Measurements from ENCODE around the gene DPEP2NB.
"Not testable (repeated sequence)": the region's sequence is repeated elsewhere in the genome, so short reads cannot be mapped to it uniquely, and the experiment has no call there.

Gene DPEP2NB

DNA sequence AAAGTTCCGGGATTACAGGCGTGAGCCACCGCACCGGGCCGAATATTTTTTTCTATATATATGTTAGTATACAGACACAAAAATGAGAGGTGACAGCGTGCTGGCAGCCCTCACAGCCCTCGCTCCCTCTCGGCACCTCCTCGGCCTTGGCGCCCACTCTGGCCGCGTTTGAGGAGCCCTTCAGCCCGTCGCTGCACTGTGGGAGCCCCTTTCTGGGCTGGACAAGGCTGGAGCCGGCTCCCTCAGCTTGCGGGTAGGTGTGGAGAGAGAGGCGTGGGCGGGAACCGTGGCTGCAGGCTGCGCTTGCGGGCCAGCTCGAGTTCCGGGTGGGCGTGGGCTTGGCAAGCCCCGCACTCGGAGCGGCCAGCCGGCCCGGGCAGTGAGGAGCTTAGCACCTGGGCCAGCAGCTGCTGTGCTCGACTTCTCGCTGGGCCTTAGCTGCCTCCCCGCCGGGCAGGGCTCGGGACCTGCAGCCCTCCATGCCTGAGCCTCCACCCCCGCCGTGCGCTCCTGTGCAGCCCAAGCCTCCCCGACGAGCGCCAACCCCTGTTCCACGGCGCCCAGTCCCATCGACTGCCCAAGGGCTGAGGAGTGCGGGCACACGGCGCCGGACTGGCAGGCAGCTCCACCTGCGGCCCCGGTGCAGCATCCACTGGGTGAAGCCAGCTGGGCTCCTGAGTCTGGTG lies 33.6 kb downstream of the DPEP2NB start:
- DNase-seq (ENCODE audit: low read depth in 2 of 2) = no peak

DNA sequence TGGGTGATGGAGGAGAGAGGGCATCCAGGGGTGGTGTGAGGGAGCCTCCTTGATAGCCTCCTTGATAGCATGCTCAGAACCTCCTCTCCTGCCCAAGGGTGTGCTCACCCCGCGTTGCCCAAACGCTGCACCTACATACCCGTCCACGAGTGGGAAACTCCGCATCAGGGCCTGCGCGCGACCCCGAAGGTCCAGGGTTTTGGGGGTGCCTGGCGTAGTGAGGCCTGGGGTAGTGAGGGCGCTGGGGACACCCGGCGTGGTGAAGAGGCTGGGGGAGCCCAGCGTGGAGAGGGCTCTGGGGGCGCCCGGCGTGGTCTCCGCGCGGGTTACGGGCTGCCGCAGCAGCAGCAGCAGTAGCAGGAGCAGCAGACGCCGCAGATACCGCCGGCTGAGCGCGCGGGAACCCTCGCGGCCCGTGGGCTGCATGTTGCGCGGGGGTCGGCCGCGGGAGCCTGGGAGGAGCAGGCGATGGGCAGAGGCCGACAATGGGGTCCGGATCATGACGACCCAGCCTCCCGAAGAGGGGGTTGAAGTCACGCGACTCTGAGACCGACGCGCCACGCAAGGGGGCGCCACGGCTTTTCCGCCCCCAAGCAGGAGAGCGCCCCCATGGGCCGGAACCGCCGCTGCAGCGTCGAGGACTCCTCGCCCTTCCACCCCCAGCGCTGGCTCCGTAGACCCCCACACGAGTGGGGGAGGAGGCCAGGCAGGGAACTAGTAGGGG lies 35.6 kb downstream of the DPEP2NB start, which contains the start of gene DPEP3:
TSS of gene DPEP3 (minus strand) at position 545 of the 724 bp plus-strand sequence. CDS start at position 426, 119 bp downstream.
- no peak for DNase-seq (ENCODE audit: low read depth in 2 of 2)

DNA sequence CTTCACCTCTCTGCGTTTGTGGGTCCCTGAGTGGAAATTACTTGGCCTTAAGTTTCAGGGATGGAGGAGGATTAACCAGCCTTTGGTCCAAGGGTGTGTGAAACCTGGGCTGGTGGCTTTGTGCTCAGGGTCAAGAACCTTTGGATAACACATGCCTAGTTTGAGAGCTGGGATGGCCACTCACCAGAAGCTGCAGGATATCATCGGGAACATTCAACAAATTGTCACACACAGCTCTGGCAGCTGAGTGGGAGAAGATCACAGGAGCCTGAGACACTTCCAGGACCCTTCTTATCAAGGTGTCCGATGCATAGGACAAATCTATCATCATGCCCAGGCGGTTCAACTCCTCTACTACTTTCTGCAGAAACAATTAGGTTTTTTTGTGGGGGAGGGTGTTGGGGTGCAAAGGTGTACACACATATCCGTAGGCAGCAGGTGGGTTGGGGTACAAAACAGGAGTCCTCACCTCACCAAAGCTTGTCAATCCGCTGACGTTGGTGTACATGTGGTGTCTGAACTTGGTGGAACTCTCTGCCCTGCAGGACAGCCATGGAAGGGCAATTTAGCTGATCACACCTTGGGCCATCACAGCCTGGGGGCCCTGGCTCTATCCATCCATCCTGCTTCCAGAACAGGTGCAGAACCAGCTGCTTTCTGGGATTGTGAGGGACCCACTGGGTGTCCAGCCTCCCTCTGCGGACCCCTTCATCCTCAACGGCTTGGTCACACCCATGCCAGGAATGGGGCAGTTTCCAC lies 38.1 kb downstream of the DPEP2NB start:
- no peak for DNase-seq (ENCODE audit: low read depth in 2 of 2)

DNA sequence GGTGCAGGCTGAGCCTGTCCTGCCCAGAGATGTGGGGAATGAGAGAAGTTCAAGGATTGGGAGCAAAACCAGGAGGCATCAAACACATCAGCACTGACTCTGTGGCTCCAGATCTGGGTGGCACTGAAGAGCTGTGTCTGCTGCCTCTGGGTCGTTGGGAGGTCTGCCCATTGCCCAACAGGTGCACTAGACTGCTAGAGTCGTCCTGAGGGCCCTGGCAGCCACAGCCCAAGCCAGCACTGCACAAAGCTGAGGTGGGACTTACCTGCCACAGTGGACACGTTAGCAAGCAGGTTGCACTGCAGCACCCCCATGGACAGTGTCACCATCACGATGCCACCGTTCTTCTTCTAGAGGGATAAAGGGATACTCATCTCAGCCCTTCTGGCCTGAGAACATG lies 38.7 kb downstream of the DPEP2NB start:
- no peak for DNase-seq (ENCODE audit: low read depth in 2 of 2)

DNA sequence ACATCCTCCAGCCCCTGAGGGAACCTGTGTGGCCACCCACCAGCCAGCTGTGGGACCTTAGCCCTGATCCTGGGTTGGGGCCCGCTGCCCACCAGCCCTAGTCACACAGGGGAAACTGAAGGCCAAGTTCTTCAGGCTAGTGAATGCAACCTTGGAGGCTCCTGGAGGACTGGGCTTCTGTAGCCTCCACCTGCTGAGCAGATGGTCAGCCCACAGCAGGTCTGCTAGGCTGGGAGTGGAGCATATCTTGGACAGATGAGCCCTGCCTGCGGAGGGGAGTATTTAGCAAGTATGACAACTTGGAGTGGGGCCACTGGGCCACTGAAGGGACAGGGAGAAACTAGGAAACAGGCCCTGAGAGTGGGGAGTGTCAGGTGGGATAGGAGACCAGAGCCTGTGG lies 39.5 kb downstream of the DPEP2NB start:
- DNase-seq (ENCODE audit: low read depth in 2 of 2) = no peak

DNA sequence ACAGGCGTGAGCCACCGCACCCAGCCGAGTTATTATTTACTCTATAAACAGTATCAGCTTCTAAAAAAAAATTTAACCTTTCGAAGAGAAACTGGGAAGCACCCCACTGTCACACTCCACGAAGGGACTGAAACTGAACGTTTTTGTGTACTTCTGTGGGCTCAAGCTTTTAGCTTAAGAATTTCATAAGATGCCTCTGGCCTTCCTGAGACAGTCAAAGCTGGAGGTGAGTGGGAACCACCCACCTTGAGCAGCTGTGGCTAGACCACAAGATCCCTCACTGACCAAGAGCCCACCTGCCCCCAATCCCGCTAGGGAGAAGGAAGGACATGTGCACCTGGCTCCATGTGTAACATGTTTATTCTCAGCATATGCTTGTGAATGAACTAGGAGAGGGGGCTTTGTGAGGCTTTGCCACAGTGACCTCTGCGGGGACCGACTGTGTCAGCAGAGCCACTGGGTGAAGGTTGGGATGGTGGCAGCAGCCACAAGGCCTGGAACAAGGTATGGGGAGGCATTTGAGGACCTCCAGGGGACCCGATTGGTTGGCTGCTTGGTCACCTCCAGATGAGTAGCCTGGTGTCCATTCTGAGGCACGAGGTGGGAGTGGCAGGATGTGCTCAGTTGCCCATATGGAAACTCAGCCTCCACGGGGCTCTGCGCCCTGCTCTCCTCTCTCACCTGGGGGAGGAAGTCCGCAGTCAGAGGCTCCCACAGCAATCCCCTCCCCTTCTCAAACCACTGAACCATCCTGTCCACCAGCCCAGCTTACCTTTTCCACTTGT lies 40.2 kb downstream of the DPEP2NB start:
- no peak for DNase-seq (ENCODE audit: low read depth in 2 of 2)

DNA sequence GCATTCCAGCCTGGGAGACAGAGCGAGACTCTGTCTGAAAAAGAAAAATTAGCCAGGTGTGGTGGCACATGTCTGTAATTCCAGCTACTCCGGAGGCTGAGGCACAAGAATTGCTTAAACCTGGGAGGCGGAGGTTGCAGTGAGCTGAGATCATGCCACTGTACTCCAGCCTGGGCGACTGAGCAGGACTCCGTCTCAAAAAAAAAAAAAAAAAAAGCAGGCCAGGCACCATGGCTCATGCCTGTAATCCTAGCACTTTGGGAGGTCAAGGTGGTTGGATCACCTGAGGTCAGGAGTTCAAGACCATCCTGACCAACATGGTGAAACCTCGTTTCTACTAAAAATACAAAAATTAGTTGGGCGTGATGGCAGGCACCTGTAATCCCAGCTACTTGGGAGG lies 43.4 kb downstream of the DPEP2NB start:
- not testable (repeated sequence) for DNase-seq (ENCODE audit: low read depth in 2 of 2)

DNA sequence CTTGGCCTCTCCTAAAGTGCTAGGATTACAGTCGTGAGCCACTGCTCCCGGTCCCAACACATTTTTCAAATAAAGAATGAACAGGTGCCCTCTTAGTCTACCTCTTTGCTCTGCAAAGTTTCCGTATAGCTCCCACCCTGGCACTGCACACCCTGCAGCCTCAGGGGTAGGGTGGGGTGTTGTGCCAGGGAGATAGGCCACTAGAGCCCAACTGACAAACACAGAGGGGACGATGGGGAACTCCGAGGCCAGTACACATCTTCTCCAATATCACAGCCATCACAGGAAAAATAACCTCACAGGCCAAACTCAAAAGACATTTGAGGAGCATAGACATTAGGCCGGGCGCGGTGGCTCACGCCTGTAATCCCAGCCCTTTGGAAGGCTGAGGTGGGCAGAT lies 44.6 kb downstream of the DPEP2NB start:
- no peak for DNase-seq (ENCODE audit: low read depth in 2 of 2)

DNA sequence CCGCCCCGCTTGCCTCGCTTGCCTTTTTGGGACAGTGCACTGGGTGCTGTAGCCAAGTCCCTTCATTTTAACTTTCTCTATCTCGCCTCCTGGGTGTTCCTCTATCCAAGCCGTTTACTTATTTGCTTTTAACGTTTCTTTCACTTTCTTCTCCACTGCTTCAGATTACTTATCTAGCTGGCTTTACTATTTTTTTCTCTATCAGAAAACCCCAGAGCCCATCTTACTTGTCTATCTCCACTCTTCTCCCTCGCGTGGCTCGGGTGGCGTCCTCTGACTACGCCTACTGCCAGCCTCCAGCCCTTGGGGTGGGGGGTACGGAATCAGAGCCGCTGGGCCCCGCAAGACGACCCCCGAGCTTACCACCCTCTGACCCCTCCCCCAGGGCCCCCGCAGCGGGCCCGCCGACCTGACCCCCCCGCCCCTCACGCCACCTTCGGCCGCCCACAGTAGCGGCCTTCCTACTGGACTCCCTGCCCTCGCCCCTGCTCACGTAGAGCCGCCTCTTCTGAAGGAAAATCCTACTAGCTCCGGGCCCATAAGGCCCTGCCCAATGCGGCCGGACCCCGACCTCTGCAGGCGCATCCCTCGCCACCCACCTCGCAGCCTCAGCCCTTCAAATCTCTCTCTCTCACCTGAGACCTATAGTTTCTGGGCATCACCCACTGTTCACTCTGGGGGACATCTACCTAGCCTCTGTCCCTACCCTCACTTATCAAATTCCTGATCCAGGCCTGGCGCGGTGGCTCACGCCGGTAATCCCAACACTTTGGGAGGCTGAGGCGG lies 46.3 kb downstream of the DPEP2NB start:
- no peak for DNase-seq (ENCODE audit: low read depth in 2 of 2)

DNA sequence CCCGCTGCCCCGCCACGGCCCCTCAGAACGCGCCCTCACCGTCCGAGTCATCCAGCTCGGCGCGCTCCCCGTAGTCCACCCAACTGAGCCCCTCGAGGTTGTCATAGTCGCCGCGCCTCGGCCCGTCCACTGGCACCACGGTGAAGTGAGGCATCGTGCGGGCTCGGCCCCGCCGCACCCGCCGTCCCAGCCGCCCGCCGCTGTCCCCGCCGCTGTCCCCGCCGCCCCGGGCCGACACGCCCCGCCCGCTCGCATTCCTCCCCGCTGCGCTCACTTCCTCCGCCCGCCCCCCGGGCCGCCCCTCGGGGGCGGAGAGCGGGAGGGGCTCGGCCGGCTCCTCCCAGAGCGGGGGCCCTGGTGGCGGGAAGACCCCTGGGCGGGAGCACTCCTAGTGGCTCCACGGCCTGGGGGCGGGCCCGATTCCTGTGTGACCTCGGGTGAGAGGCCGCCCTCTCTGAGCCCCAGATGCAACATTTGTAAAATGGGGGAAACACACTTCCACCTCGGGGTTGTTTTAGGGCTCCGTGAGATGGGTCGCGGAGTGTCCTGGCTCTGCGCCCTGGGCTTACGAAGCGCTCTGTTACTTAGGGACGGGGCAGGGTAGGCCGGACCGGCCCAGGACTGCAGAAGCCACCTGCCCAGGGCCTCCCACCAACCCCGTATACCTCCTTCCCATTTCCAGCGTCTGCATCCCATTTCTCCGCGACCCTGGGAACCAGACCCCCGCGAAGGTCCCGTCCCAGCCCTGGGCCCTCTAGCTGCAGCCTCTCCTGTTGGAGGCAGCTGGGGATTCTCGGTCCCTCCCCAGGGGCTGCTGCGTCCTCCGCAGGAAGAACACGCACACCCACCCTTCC lies 47.1 kb downstream of the DPEP2NB start, which contains the start of gene SLC12A4:
TSS of gene SLC12A4 (minus strand) at position 238 of the 854 bp plus-strand sequence. CDS start at position 154, 84 bp downstream.
- DNase-seq (ENCODE audit: low read depth in 2 of 2) = peak; percentile 90 to 92

DNA sequence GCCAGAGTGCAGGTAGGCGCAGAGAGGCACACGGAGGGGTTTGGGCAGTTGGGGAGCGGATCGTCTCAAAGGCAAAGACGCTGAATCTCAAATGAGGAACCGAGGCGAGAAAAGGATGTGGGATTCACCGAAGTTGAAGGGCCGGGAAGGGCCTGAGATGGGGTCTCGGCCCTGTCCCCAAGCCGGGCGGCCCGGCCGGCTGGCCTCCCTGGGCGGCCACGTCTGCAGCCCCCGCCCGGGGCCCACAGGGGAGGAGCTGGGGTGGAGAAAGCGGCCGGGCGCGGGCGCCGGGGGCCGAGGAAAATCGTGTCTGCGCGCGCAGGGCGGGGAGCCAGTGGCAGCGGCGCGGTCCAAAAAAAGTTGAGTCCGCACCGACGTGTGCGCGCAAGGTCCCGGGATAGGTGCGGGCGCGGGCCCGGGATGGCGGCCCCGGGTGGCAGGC lies 47.7 kb downstream of the DPEP2NB start:
- peak in 1 of 2 donors; percentile 10 for DNase-seq (ENCODE audit: low read depth in 2 of 2)

DNA sequence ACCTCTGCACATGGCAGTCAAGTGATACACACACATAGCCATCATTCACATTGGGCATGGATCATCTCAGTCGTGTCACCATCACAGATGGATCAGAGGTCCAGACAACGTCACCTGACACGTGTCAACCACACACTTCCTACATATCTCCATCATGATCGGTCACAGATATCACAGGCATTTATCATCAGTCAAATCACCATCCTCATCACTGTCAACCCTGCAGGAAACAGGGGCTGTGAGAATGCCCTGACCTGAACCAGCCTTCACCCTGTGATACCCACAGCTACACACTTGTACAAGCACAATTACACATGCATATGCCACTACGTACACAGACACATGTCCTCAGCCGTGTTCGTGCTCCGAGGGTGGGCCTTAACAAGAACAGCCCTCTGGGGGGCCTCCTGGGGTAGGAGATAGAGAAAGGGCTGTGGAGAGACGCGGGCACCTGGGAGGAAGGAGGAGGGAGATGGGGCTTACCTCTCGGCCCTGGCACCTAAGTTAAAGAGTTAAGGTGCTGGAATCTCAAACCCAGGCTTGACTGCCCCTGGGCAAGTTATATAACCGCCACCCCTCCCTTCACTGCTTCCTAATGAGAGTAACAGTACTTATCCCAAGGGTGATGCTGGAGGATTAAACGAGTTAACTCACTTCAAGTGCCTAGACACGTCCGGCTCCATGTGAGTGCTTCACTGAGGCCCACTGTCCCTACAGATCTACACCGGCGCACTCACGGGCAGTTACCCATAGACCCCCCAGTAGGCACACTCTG lies 48.3 kb downstream of the DPEP2NB start:
- DNase-seq (ENCODE audit: low read depth in 2 of 2) = no peak

DNA sequence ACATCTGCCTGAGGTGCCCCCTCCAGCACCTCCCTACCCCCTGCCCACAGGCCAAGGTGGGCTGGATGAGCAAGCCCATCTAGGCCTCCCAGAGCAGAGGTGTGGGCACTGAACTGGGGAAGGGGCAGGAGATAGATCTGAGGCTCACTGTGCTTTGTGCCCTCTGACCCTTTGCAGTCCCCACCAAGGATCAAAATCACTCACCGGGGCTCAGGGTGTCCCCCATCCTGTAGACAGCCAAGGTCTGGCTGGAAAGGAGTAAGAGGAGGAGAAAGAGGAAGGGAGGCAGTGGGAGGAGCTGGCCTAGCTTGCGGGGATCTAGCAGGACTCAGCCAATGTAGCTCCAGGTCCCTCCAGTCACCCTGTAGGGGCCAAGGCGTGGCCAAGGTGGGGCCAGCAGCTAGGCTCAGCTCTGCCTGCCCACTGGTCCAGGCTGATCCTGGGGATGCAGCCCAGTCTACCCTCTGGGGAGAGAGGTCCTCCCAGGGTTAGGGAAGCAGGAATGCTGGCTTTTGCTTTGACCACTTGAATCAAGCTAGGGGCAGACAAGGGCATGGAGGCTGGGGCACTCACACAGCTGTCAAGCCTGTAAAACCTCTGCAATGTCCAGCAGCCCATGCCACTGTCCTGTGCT lies 49.0 kb downstream of the DPEP2NB start:
- DNase-seq (ENCODE audit: low read depth in 2 of 2) = no peak

DNA sequence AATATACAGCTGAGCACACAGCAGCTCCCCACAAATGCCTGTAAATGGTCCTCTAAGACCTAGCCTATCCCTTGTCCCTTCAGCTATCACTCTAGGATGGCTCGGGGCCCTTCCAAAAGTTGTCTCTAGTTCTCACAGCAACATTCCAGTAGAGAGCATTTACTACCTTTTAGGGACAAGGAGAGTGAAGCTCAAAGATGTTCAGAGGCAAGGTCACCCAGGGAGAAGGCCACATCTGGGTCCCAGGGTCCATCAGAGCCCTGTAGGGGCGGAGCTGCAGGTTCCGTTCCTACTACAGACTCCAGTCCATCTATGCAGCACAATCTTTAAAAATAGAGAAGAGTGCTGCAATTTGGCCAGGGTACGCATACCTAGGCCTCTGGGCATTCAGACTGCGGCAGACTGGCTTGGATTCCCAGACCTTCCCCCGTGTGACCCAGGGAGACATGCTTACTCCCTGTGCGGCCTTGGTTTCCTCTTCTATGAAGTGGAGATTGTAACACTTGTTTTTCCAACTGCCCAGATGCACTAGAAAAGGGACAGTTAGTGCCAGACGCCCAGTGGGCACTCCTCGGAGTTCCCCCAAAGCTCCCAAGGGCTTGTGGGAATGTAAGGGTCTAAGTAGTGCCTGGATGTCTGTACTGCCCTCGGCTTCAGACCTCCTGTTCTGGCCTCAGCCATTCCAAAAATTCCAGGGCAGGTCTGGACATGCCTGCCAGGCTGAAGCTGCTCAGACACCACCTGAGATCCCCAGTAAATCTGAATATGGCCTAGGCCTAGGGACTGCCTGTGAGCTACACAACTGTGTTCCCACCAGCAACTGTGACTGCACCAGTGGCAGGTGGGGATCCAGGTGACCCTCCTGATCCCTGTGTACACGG lies 49.8 kb downstream of the DPEP2NB start:
- no peak for DNase-seq (ENCODE audit: low read depth in 2 of 2)

DNA sequence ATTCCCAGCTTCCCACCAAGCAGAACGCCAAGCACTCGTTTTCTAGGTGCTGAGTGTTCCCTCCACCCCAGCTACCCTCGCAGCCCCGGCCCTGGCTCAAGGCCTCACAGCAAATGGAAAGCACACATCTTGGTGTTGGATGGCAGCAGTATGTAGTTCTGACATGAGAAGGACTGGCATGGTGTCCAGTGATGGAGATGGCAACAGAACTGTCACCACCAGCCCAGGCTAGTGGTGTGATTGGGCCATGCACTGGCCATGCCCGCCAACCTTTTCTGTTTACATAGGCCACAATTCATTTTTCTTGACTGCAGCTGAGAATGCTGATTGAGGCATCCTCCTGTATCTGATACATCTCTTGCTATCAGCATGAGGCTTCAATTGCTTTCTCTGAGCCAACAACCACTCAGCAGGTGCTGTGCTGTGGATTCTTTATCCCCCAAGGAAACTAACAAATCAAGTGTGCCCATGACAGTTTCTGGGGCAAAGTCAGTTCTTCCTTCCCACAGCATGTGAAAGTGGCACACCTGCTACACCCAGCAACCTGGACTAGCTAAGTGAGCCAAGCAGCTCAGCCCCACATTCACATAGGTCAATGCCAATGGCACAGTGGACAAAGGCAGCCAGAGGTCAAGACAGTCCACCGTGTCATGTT lies 51.1 kb downstream of the DPEP2NB start:
- no peak for DNase-seq (ENCODE audit: low read depth in 2 of 2)

DNA sequence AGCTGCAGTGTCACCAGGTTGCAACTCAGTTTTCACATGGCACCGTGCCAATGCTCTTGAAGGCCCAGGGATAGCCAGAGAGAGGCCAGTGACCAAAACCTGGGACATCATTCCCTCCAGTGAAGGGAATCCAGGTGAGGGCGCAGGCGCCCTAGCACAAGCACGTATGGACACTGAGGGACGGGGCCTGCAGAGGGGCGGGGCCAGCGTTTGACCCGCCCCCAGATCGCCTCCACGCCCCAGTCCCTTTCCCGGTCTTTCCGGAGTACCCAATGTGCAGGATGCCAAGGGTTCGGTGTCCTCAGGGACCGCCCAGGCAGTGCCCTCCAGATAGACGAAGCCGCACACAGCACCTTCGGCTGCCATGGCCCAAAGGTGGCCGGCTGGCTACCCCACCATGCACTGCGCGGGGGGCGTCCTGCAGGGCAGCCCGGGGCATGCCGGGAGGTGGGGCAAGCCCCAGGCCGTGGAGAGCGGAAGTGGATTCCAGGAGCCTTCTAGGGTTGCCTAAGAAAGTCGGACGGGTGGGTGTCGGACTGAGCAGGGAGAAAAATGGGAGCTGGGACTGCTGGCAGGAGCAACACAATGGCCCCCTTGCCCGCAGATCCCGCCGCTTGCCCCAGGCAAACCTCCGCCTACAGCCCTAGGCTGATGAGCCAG lies 51.9 kb downstream of the DPEP2NB start:
- DNase-seq (ENCODE audit: low read depth in 2 of 2) = no peak

All from stimulated activated CD8-positive, alpha-beta memory T cell treated with anti-CD3 and anti-CD28 coated beads, Interleukin-15, amount 100 ng/mL, for 48 hours (primary cell).